Caki2 (cell line): Measurements from ENCODE around the gene CCDC88B. TPM values are rescaled to one million over a fixed set of nuclear protein-coding genes. Genes with fewer than 3 reads are reported as not detected.

ENCODE experiments used
- DNase-seq: peaks from one replicate; pipeline ENCODE4 v3.0.0-alpha.2; 2015; ENCODE audit warnings: low read depth
- in situ Hi-C: cut with HindIII; loops from 2 replicates; pipeline ENCODE4 v1.10.0; 2016; ENCODE audit warnings: low sequenced_read_pairs, low pct_unique_long_range_greater_than_20kb, mixed read lengths
- total RNA-seq: library from RNA; depleted of rRNA; stranded (reverse); fragments of >200 nt; shearing (Covaris generic); gene quantifications from 2 replicates; pipeline ENCODE4 v1.2.3, GENCODE V29; 2014; ENCODE audit warnings: low replicate concordance

The CCDC88B gene
- total RNA-seq, 1 experiment from 2014 or later, result 4.9 TPM

DNA sequence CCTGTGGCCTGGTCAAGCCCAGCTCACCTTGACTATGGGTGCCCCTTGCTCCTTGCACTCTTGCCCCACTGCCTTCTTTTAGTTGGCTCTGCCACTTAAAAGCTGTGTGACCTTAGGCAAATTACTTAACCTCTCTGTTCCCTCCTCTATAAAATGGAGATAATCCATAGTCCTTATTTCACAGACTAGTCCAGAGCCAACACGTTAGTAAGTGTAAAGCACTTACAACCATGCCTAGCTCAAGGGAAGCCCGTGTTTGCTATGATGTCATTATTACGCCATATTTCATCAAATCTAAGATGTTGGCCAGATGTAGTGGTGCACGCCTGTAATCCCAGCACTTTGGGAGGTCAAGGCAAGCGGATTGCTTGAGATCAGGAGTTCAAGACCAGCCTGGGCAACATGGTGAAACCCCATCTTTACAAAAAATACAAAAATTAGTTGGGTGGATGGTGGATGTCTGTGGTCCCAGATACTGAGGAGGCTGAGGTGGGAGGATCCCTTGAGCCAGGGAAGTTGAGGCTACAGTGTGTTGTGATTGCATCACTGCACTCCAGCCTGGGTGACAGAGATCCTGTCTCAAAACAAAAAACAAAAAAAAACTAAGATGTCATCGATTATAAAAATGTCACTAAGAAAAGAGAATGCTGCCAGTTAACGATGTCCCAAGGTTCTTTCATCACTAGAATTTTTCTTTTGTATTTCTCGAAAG lies 2.3 kb upstream of the CCDC88B start:
- no peak for DNase-seq
- in situ Hi-C loops, result no loop called here

DNA sequence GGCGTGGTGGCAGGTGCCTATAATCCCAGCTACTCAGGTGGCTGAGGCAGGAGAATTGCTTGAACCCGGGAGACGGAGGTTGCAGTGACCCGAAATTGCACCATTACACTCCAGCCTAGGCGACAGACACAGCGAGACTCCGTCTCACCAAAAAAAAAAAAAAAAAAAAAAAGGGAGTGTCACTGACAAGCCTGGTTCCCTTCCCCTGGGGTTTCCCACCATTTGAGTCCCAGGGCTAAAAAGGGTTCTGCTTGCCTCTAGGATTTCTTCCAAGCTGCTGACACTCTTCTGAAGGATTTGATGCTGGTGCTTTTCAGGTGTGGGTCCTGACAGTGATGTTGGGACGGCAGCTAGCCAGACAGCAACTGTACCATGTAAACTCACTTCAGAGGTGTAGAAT lies 1.3 kb upstream of the CCDC88B start:
- DNase-seq, result no peak
- in situ Hi-C loops, result no loop called here

DNA sequence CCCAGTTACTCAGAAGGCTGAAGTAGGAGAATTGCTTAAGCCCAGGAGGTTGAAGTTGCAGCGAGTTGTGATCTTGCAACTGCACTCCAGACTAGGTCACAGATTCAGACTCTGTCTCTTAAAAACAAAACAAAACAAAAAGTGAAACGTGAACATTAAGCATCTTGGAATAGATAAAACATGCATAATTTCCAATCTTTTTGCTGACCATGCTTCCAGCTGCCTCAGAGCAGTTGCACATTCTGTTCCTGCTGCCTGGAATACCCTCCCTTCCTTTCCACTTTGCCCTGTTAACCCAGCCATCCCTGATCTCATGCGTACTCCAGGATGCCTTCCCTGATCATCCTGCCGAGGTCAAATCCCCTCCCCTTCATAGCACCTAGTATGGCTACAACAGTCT lies 718 bp upstream of the CCDC88B start:
- DNase-seq, result no peak
- in situ Hi-C loops, result no loop called here

DNA sequence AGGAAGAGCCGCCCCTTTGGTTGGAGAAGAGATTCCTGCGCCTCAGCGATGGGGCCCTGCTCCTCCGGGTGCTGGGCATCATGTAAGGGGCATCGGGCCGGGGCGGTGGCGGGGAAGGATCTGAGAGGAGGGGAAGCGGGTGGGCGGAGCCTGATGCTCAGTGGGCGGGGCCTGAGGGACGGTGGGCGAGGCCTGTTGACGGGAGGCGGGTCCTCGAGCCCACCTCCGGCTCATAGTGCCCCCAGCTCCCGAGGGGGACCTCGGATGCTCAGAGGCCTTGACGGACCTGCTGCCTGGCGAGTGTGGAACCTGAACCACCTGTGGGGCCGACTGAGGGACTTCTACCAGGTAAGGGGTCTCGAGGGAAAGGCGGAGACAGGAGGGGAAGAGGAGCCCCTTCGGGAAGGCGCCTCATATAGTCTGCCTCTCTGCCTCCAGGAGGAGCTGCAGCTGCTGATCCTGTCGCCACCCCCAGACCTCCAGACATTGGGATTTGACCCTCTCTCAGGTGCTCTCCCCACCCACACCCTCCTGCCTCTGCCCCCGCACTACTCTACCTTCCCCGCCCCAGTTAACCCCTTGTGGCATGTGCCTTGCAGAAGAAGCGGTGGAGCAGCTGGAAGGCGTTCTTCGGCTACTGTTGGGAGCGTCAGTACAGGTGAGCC lies 799 bp downstream of the CCDC88B start:
- in situ Hi-C loops, result no loop called here
- DNase-seq, result no peak

DNA sequence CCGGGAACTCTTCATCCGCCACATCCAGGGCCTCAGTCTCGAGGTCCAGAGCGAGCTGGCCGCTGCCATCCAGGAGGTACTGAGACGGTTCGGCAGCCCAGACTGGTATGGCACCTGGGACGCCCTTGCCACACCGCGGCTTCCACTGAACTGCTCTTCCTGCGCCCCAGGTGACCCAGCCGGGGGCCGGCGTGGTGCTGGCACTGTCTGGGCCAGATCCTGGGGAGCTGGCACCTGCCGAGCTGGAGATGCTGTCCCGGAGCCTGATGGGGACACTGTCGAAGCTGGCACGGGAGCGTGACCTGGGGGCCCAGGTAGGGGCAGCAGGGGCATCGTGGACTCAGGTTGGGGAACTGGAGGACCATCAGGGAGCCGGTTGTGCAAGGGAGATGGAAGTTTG lies 1.4 kb downstream of the CCDC88B start:
- in situ Hi-C loops, result no loop called here
- no peak for DNase-seq

DNA sequence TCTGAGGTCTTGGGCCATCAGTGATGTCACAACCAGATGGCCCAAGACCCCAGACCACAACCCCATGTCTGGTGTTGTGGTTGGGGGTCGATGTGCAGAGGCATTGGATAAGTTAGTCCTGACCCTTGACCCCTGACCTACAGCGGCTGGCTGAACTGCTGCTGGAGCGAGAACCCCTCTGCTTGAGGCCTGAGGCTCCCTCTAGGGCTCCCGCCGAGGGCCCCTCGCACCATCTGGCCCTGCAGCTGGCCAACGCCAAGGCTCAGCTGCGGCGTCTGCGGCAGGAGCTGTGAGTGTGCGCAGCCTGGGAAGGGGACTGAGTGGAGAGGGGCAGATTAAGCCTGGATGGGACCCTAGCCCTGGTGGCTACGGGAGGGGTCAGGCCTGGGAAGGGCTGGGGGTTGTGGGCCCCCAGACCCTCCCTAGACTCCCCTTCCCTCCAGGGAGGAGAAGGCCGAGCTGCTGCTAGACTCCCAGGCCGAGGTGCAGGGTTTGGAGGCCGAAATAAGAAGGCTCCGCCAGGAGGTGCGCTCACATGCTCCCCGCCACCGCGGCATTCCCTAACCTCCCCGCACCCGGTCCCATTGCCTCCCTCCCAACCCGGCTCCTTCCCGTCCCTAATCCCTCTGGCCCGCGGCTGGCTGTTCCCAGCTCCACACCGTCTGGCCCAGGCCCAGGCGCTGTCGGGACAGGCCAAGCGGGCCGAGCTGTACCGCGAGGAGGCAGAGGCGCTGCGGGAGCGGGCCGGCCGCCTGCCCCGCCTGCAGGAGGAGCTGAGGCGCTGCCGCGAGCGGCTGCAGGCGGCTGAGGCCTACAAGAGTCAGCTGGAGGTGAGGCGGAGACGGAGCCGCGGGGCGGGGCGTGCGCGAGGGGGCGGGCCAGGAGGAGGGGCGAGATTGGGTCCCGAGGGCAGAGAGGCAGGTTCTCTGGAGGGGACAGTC lies 2.1 kb downstream of the CCDC88B start:
- in situ Hi-C loops, result no loop called here
- DNase-seq, result peak; percentile 67

DNA sequence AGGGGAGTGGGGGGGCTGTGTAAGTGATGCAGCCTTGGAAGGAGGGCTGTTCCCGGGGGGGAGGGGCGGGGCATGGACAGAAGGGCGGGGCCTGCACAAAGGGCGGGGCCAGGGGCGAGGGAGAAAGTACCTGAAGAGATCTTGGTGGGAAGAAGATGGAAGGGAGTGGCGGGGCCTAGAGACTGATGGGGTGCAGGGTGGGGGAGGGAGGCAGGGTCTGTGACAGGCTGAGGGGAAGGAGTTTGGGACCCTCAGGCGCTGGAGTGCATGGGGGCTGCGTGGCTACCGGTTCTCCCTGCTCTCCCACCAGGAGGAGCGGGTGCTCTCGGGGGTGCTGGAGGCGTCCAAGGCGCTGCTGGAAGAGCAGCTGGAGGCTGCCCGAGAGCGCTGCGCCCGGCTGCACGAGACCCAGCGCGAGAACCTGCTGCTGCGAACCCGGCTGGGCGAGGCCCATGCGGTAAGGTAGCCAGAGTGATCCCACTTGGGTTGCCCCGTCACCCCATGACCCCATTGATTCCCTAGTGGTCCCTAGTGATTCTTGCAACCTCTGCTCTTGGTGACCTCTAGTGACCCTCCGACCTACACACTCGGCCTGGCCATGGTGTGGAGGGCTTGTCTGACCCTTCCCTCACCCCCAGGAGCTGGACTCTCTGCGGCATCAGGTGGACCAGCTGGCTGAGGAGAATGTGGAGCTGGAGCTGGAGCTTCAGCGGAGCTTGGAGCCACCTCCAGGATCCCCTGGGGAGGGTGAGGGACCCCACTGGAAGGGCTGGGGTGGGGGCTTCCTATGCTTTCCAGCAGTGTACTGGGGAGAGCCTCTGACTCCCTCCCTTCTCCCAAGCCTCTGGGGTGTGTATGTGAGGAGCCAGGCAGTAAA lies 3.1 kb downstream of the CCDC88B start:
- in situ Hi-C loops, result no loop called here
- no peak for DNase-seq

DNA sequence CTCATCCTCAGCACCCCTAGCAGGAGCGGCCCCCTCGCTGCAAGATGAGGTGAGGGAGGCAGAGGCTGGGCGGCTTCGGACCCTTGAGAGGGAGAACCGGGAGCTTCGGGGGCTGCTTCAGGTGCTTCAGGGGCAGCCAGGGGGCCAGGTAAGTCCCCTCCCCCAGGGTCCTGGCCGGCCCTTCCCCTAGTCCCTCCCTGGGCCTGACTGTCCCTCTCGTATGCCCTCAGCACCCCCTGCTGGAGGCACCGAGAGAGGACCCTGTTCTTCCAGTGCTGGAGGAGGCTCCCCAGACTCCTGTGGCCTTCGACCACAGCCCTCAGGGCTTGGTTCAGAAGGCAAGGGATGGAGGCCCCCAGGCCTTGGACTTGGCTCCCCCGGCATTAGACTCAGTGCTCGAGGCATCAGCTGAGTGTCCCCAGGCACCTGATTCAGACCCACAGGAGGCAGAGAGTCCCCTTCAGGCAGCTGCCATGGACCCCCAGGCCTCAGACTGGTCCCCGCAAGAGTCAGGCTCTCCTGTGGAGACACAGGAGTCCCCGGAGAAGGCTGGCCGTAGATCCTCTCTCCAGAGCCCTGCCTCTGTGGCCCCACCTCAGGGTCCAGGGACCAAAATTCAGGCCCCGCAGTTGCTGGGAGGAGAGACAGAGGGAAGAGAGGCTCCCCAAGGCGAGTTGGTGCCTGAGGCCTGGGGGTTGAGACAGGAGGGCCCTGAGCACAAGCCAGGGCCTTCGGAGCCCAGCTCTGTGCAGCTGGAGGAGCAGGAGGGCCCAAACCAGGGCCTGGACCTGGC lies 4.0 kb downstream of the CCDC88B start:
- in situ Hi-C loops, result no loop called here

DNA sequence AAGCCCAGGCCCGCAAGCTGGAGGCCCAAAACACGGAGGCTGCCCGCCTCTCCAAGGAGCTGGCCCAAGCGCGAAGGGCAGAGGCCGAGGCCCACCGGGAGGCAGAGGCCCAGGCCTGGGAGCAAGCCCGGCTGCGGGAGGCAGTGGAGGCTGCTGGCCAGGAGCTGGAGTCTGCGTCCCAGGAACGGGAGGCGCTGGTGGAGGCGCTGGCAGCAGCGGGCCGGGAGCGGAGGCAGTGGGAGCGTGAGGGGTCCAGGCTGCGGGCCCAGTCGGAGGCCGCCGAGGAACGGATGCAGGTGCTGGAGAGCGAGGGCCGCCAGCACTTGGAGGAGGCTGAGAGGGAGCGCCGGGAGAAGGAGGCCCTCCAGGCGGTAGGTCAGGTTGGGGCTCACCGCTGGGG lies 4.8 kb downstream of the CCDC88B start:
- in situ Hi-C loops, result no loop called here
- no peak for DNase-seq

More for the DNA sequence above, 4.0 kb downstream of the CCDC88B start:
- no peak for DNase-seq

DNA sequence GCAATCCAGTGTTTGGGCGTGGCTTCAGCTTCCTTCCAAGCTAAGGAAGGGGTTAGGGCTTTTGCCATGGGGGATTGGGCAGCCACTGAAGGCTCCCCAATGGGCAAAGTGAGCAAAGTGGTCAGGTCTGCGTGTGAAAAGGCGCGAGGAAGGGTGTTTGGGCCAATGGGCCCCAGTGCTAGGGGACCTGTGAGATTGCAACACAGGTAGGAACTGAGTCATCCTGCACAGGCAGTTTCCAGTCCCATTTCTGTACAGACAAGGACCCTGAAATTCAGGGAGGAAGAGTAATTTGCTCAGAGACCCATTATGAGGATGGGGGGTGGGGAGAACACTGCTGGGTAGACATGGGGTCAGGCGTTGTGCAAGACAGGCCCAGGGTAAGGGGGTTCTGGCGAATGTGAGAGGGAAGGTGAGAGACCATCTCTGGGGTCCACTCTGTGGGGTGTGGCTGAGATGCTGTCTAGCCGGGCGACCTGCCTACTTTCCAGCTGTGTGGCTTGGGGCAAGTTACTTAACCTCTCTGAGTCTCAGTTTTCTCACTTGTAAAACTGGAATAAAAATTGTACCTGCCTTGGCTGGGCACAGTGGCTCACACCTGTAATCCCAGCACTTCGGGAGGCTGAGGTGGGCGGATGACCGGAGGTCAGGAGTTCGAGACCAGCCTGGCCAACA lies 7.3 kb downstream of the CCDC88B start:
- in situ Hi-C loops, result no loop called here

DNA sequence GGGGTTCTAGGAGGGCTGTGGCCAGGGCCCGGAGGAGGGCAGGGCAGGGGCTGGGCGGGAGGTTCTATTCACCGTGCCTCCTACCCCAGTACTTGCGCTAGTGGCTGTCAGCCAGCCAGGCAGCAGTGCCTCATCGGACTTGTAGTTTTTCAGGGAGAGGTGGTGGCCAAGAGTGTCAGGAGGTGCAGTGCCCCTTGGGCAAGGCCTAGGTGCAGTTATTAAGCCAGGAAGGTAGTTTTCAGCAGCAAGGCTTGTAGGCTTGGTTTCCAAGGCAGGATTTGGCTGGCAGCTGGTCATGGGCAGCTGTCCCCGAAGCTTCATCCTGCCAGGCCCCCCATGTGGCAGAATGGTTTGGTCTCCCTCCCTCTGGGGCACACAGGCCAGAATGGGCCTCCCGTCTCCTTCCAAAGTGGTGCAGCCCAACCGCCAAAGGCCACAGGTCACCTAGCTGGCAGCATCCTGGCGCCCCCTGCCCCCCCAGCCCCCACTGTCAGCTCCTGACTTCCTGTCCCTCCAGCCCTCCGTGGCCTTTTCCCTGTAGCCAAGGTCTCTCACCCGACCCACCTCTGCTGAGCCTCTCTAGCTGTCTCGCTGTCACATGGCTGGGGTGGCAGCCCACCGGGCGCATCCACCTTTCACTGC lies 8.5 kb downstream of the CCDC88B start:
- in situ Hi-C loops, result no loop called here

More for the DNA sequence above, 7.3 kb downstream of the CCDC88B start:
- DNase-seq, result no peak

DNA sequence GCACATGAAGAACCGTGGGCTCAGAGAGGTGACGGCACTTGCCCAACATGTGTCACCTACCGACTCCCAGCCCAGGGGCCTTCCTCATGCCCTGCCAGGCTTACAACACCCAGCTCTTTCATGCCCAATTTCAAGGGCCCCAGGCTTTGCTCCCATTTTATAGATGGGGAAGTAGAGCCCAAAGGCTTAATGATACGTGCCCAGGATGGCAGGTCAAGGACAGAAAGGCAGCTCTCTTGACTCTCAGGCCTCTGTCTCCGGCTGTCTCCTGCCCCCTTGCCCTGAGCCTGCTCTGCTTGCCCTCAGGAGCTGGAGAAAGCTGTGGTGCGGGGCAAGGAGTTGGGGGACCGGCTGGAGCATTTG lies 9.0 kb downstream of the CCDC88B start:
- in situ Hi-C loops, result no loop called here
- DNase-seq, result no peak

More for the DNA sequence above, 8.5 kb downstream of the CCDC88B start:
- no peak for DNase-seq

DNA sequence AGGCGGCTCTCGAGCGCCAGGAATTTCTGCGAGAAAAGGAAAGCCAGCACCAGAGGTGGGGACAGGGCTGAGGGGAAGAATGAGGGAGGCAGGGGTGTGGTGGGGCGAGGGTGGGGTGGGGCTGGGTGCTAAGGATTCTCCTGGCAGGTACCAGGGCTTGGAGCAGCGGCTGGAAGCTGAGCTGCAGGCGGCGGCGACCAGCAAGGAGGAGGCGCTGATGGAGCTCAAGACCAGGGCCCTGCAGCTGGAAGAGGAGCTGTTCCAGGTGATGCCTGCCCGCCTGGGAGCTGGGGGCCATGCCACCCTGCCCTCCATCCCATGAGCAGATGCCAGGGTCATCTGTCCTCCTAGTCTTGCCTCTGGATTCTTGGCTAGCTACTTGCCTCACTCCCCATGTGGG lies 9.4 kb downstream of the CCDC88B start:
- no peak for DNase-seq
- in situ Hi-C loops, result no loop called here

DNA sequence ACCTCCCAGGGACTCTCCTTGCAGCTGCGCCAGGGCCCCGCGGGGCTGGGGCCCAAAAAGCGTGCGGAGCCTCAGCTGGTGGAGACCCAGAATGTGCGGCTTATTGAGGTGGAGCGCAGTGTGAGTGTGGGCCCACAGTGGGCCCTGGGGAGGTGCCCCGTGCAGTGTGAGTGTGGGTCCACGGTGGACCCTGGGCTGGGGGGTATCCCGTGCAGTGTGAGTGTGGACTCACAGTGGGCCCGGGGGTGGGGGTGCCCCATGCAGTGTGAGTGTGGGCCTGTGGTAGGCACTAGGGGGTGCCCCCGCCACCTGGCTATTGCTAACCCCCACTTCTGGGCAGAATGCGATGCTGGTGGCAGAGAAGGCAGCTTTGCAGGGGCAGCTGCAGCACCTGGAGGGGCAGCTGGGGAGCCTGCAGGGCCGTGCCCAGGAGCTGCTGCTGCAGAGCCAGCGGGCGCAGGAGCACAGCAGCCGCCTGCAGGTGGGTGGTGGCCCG lies 11.2 kb downstream of the CCDC88B start:
- in situ Hi-C loops, result no loop called here
- DNase-seq, result no peak

DNA sequence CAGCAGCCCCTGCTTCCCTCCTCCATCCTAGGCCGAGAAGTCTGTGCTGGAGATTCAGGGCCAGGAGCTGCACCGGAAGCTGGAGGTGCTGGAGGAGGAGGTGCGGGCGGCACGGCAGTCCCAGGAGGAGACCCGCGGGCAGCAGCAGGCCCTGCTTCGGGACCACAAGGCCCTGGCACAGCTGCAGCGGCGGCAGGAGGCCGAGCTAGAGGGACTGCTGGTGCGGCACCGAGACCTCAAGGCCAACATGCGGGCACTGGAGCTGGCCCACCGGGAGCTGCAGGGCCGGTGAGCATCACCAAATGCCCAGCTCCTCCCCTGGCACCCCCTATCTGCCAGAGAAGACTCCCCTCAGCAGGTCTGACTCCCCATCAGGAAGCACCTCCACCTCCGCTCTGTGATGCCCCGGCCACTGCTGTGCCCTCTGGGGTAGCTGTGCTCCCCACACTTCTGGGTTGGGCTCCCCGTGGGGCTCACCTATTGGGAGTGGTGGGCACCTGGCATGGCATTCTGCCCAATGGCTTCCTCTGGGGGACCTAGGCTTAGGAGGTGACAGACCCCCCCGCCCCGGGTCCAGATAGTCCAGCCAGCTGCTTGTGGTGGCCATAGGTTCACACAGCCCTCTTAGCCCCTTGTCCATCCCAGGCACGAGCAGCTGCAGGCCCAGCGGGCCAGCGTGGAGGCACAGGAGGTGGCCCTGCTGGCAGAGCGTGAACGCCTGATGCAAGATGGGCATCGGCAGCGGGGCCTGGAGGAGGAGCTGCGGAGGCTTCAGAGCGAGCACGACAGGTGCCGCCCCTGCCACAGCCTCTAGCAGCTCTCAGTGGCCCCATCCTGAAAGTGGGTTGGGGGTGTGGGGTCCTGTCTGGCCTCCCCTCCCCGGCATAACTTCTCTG lies 12.3 kb downstream of the CCDC88B start:
- DNase-seq, result no peak
- in situ Hi-C loops, result no loop called here
